Astrocyte of the spinal cord (primary cell): ENCODE results near the gene PDE4C.
A peak's percentile ranks its signal among the peaks of the same experiment; 100 is the strongest.
"Not testable (repeated sequence)": the region's sequence is repeated elsewhere in the genome, so short reads cannot be mapped to it uniquely, and the experiment has no call there.

ENCODE experiments used
- DNase-seq: peaks from one replicate; pipeline ENCODE4 v3.0.0; 2011; ENCODE audit warnings: low read depth, low spot score
- H3K4me3 ChIP-seq: 2 replicates; pipeline ENCODE4 v1.5.1; 2011; ENCODE audit warnings: low read depth, mild to moderate bottlenecking, low read length, moderate library complexity
- in situ Hi-C: cut with HindIII; loops from 2 replicates; pipeline ENCODE4 v1.10.0; 2017; ENCODE audit warnings: low sequenced_read_pairs
- TF ChIP-seq, protein P1 (sequence below): IDR thresholded peaks from 2 replicates; pipeline ENCODE4 v1.5.1; 2012; ENCODE audit warnings: low read depth, mild to moderate bottlenecking, low read length, inconsistent platforms

The PDE4C gene

DNA sequence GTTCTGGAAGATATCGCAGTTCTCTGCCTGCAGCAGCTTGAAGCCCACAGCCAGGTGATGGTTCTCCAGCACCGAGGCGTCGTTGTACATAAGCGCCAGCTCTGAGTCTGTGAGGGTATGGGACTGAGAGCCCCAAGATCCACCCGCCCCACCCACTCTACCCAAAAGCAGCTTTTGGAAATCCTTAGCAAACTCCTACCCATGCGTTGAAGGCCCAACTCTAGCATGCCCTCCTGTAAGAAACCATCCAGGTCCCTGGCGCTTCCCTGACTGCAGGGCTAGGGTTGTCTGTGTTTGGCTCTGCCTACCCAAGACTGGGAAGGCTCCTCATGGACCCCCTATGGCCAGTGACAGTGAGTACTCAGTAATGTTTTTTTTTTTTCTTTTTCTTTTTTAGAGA, 9.4 kb downstream of the PDE4C start:
- no peak for DNase-seq
- in situ Hi-C loops, result no loop called here
- TF ChIP-seq, protein P1, sequence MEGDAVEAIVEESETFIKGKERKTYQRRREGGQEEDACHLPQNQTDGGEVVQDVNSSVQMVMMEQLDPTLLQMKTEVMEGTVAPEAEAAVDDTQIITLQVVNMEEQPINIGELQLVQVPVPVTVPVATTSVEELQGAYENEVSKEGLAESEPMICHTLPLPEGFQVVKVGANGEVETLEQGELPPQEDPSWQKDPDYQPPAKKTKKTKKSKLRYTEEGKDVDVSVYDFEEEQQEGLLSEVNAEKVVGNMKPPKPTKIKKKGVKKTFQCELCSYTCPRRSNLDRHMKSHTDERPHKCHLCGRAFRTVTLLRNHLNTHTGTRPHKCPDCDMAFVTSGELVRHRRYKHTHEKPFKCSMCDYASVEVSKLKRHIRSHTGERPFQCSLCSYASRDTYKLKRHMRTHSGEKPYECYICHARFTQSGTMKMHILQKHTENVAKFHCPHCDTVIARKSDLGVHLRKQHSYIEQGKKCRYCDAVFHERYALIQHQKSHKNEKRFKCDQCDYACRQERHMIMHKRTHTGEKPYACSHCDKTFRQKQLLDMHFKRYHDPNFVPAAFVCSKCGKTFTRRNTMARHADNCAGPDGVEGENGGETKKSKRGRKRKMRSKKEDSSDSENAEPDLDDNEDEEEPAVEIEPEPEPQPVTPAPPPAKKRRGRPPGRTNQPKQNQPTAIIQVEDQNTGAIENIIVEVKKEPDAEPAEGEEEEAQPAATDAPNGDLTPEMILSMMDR, result no peak
- no peak overlapping the region for H3K4me3 ChIP-seq

DNA sequence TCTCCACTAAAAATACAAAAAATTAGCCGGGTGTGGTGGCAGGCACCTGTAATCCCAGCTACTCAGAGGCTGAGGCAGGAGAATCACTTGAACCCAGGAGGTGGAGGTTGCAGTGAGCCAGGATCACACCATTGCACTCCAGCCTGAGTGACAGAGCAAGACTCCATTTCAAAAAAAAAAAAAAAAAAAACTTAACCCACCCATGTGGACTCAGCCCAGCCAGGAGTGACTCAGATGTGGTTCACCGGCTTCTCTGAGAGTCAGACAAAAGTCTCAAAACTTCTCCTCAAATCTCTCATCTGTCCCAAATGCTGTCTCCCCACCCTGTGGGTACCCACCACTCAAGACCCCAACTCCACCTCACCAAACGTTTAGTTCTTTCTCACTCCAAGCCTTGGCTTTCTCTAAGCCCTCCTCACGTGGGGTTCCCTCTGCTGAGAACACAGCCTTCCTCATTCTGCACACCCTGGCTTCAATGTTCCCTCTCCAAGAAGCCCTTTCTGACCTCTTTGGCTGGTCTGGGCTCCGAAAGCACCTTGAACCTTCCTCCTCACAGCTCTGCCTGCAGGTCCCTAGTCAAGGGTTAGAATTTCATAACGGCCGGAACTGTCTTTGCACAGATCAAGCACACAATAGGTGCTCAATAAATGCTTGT, 11.3 kb downstream of the PDE4C start:
- H3K4me3 ChIP-seq, result no peak overlapping the region
- TF ChIP-seq, protein P1, result no peak
- peak; percentile 38 for DNase-seq
- in situ Hi-C loops, result no loop called here

DNA sequence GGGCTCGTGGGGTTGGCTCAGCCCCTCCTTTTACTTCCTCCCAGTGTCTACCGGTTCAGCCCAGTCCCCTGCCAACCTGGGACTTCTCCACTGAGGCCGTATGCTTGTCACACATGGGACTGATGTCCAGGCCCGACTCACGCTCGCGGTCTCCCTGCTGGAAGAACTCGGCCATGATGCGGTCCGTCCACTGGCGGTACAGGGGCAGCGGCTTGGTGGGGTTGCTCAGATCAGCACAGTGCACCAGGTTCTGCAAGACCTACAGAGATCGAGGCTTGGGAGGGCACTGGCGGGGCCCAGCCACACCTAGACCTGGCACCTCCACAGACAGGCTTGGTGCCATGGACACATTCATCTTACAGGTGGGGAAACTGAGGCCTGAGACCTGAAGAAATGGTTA, 14.6 kb downstream of the PDE4C start:
- no peak overlapping the region for H3K4me3 ChIP-seq
- no peak for DNase-seq
- in situ Hi-C loops, result no loop called here
- TF ChIP-seq, protein P1, result no peak

DNA sequence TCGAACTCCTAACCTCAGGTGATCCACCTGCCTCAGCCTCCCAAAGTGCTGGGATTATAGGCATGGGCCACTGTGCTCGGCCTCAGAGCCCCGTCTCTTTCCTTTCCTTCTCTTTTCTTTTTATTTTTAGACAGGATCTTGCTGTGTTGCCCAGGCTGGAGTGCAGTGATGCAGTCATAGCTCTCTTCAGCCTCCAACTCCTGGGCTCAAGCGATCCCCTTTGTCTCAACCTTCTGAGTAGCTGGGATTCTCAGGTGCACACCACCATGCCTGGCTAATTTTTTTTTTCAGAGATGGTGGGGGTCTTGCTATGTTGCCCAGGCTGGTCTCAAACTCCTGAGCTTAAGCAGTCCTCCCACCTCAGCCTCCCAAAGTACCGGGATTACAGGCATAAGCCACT, 16.3 kb downstream of the PDE4C start:
- H3K4me3 ChIP-seq, DNase-seq, in situ Hi-C loops: not testable (repeated sequence)

DNA sequence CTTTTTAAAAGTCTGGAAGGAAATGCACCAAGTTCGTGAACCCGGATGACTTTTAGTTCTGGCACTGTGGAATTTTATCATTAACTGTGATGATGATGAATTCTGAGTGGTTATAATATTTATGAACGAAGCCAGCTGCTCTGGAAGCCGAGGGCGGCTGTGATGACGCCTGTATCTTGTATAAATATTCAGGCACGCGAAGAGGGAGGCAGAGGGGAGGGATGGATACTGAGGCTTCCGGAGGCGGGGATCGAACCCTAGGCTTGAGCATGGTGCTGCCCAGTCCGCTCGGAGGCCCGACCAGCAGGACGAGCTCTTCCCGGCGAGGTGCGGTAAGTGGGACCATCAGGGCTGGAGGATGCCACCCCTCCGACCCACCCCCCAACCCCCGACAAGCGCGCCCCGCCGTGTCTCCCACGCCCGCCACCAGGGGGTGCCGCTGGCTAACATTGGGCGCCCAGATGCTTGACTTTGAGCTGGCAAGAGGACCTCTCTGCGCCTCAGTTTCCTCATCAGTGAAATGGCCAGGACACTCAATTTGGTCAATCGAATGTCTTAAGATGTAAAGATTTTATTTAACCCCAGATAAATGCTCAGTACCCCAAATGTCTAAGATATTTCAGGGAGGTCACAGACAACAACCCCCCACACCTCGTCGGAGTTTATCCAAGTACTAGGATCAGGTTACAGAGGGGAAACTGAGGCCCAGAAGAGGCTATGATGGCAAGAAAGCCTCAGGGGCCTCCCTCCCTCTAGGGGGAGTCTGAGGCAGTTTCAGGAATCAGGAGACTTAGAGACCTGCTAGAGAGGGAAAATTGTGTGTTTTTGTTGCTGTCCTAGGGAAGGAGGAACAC, 17.9 kb downstream of the PDE4C start:
- TF ChIP-seq, protein P1, result peak; percentile 51
- no peak overlapping the region for H3K4me3 ChIP-seq
- in situ Hi-C loops, result no loop called here
- no peak for DNase-seq

DNA sequence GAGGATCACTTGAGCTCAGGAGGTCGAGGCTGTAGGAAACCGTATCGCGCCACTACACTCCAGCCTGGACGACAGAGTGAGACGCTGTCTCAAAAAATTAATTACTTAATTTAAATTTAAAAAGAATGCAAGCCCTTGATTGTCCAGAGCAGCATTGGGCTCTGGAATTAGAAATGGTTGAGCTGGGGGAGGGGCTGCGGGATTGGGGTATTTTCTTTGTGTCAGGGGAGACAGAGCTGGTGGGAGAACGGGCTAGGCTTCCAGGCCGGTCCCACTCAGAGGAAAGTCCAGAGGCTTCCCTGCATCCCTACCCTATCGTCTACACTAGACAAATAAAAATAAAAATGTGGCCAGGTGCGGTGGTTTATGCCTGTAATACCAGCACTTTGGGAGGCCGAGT, 20.2 kb downstream of the PDE4C start:
- TF ChIP-seq, protein P1, result no peak
- in situ Hi-C loops, result no loop called here
- no peak for DNase-seq
- H3K4me3 ChIP-seq, result no peak overlapping the region
